CD4-positive, alpha-beta T cell treated with Interleukin-17A for 1 hour (primary cell): Measurements from ENCODE around the gene TPTE.
"Not testable (repeated sequence)": the region's sequence is repeated elsewhere in the genome, so short reads cannot be mapped to it uniquely, and the experiment has no call there.

ENCODE experiments used
- DNase-seq: peaks from one replicate; pipeline ENCODE4 v3.0.0-alpha.2; 2020

Gene TPTE

DNA sequence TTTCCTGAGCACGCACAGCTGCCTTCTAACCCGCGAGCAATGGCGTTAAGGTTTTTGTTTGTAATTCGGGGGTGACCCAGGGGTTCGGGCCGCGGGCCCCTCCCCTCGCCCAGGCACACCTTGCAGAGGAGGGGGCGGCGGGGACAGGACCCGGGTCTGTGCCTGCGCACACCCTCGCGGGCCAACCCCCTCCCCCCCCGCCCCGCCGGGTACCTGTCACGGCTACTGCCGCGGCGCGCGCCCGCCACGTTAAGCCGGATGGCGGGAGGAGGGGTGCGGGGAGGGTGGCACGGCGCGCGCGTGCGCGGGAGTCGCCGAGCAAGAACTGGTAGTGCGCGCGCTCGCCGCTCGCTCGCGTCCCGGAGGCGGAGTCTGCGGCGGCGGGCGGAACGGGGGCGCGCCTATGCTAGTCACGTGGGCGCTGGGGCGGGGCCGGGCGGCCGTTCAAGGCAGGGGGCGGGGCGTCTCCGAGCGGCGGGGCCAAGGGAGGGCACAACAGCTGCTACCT is at the start of gene TPTE:
Gene TPTE, plus strand, starts transcription at position 493 of the 508 bp plus-strand sequence. CDS start 17,141 bp downstream, outside the sequence.
- no peak for DNase-seq

DNA sequence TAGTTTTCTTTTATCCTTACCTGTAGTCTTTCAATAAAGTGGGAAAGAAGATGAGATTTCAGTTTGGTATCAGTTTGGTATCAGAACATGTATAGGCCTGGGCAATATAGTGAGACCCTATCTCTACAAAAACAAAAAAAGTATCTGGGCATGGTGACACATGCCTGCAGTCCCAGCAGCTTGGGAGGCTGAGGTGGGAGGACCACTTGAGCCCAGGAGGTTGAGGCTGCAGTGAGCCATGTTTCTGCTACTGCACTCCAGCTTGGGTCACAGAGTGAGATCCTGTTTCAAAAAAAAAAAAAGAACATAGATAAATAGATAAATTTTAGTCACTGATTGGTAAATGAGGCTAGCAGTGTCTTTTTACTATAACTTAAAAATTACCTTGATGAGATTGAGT is 49.4 kb upstream of the TPTE start:
- DNase-seq: not testable (repeated sequence)

DNA sequence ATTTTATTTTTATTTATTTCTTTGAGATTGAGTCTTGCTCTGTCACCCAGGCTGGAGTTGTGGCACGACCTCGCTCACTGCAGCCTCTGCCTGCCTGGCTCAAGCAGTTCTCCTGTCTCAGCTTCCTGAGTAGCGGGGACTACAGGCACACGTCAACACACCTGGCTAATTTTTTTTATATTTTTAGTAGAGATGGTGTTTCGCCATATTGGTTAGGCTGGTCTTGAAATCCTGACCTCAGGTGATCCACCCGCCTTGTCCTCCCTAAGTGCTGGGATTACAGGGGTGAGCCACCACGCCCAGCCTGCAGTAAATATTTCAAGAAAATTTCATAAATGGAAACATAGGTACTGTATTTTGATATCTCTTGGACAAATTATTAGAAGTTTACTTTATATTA is 43.6 kb upstream of the TPTE start:
- not testable (repeated sequence) for DNase-seq

DNA sequence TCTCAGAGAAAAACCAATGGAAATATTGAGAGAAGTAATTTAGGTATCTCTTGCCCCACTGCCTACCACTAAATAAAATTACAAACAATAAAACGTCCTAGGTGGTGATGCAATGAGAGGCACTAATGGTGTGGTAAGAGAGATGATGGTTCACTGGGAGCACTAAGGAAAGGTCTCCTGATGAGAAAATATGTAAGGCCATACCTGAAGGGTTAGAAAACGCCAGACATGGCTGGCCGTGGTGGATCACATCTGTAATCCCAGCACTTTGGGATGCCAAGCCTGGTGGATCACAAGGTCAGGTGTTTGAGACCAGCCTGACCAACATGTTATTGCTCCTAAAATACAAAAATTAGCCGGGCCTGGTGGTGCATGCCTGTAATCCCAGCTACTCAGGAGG is 41.5 kb upstream of the TPTE start:
- not testable (repeated sequence) for DNase-seq

DNA sequence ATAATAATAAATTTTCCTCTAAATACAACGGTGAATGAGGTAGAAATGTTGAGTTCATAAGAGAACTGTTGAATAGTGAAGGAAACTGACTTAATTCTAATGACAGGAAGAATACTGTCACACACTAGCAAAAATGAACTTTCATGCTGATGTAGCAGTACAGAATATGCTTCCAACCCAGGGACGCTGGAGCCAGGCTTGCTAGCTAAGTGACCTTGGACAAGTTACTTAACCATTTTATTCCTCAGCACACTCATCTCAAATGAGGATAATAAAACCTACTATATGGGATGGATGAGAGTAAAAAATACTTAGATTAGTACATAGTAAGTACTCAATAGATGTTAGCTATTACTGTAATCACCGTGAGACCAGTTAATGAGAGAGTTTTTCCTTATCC is 36.5 kb upstream of the TPTE start:
- not testable (repeated sequence) for DNase-seq

DNA sequence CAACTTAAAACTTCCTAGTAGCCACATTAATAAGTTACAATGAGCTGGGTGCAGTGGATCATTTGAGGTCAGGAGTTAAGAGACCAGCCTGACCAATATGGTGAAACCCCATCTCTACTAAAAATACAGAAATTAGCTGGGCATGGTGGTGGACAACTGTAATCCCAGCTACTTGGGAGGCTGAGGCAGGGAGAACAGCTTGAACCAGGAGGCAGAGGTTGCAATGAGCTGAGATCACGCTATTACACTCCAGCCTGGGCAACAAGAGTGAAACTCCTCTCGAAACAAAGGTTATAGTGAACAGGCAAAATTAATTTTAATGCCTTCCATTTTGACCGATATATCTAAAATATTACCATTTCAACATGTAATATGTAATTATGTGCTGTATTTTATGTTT is 30.9 kb upstream of the TPTE start:
- DNase-seq: not testable (repeated sequence)

DNA sequence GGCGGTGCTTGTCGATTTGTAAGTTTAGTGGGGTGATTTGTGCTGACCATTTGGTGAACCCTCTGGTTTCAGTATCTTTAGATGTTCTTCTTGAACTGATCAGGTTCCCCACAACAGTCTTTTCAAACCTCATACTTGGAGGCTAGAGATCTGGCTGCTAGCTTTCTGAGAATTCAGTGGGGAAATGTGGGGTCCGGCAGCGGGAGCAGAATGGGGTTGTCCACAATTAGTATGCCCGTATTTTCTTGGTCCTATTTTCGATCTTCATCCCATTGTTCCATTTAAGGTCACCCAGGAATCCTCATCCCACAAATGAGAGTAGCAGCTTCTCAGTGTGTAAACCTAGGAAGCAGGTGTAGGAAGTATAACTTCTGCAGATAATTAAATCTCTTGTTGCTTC is 10.3 kb upstream of the TPTE start:
- DNase-seq: no peak

DNA sequence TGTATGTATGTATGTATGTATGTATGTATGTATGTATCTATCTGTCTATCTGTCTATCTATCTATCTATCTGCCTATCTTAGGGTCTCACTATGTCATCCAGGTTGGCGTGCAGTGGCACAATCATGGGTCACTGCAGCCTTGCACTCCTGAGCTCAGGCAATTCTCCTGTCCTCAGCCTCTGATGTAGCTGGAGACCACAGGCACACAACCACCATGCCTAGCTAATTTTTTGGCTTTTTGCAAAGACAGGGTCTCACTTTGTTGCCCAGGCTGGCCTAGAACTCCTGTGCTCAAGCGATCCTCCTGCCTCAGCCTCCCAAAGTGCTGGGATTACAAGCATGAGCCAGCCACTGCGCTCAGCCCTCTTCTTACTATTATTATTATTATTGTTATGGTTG is 4.5 kb upstream of the TPTE start:
- not testable (repeated sequence) for DNase-seq

DNA sequence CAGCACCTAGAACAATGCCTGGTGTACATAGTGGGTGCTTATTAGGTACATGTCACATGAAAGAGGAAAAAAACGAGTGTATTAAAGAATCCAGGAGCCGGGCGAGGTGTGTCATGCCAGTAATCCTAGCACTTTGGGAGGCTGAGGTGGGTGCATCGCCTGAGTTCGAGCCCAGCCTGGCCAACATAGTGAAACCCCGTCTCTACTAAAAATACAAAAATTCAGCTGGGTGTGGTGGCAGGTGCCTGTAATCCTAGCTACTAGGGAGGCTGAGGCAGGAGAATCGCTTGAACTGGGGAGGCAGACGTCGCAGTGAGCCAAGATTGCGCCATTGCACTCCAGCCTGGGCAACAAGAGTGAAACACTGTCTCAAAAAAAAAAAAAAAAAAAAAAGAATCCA is 3.5 kb upstream of the TPTE start:
- not testable (repeated sequence) for DNase-seq

DNA sequence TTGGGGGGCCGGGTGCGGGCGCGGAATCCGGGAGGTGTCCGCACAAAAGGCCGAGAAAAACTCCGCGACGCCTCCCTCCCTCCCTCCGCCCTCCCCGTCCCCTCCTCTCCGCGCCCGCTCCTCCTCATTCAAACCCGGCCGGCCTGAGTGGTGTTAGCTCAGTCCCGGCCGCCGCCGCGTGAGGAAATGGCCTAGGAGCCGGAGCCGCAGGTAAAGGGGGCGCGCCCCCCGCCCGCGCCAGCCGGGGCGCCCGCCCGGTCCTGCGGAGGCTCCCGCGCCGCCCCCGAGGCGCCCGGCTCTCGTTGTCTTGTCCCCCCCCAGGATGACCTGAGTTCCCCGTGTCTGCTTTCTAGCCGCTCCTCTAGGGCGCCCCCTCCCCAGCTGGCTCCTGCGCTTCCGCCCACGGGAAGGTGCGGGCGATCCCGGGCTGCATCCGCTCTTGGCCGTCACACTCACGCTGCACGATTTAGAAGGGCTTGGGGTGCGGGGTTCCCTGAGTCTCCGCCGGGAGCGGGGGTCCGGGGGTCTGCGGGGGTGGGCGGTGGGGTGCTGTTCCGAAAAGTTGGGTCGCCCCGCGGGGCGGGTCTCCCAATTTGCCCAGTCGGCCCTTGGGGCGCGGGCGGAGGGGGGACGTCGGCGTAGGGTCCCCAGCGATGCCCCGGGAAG is 585 bp downstream of the TPTE start:
- not testable (repeated sequence) for DNase-seq

DNA sequence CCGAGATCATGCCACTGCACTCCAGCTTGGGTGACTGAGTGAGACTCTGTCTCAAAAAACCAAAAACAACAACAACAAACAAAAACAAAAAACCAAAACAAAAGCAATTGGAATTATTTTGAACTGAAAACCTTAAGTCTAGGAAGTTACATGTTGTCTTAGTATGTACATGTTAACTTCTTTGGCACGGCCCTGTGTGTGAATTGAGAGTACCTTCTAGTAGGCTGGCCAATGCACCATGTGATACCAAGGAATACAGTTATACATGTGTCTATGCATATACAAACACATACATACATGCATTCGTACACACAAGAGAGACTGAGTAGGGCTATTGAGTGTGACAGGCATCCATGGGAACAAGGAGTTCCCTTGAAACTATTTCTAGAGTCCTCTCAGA is 18.6 kb downstream of the TPTE start:
- DNase-seq: no peak

DNA sequence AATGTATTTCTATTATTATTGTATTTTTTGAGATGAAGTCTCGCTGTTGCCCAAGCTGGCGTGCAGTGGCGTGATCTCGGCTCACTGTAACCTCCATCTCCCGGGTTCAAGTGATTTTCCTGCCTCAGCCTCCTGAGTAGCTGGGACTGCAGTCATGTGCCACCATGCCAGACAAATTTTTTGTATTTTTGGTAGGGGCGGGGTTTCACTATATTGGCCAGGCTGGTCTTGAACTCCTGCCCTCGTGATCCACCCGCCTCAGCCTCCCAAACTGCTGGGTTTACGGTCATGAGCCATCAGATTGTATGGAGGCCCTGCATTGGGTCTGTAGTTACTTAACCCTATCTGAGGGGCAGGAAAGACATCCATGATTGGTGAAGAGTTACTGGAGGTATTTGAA is 23.0 kb downstream of the TPTE start:
- not testable (repeated sequence) for DNase-seq

DNA sequence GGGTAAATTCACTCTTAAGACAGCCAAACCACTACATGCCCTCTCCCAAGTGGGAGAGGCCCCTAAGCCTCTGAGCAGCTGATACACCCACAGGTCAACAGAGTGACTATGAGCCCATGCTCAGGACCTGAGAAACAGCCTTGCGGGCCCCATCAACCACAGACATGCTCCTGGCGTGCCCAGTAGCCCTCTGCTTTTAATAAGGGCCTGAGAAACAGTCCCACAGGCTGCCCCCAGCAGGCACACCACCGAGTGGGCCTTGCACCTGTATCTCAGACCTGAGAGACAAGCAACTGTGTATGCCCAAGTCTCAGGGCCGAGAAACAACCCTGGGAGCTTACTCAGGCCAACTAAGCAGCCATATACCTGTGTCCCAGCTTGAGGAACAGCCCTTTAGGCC is 26.5 kb downstream of the TPTE start:
- DNase-seq: not testable (repeated sequence)

DNA sequence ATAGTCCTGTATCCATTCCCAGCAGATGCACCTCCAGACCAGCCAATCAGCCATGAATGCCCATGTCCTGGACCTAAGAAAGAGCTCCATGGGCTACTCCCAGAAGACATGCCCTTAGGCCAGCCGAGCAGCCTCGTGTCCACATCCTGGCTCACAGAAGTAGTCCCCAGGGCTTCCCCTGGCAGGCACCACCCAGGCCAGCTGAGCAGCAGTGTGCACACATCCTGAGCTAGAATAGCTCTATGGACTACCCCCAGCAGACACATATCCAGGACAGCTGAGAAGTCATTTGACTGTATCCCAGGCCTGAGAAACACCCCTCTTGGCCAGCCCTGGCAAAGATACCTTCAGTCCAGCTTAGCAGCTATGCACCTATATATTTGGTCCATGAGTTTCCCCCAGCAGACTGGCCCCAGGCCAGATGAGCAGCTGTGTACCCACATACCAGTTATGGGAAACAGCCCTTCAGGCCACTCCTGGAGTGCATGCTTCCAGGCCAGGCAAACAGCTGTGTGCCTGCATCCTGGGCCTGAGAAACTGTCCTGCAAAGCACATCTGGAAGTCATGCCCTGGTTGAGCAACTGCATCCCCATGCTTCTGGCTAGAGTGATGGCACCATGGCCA is 27.1 kb downstream of the TPTE start:
- not testable (repeated sequence) for DNase-seq

DNA sequence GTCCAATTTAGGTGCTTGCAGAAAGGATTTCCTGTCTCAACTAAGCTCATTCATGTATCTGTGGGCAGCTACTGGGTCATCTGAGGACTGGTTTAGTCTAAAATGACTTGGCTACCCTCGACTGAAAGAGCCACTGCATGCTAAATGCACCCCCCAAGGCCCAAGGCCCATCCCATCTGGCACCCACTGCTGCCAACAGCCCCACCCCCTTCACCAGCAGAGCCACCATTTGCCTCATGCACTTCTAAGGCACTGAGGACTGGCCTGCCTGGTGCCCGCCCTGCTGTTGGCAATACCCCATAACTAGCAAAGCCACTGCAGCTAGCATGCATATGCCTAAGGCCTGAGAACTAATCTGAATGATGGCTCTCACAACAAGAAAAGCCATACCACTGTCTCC is 49.4 kb downstream of the TPTE start:
- not testable (repeated sequence) for DNase-seq

DNA sequence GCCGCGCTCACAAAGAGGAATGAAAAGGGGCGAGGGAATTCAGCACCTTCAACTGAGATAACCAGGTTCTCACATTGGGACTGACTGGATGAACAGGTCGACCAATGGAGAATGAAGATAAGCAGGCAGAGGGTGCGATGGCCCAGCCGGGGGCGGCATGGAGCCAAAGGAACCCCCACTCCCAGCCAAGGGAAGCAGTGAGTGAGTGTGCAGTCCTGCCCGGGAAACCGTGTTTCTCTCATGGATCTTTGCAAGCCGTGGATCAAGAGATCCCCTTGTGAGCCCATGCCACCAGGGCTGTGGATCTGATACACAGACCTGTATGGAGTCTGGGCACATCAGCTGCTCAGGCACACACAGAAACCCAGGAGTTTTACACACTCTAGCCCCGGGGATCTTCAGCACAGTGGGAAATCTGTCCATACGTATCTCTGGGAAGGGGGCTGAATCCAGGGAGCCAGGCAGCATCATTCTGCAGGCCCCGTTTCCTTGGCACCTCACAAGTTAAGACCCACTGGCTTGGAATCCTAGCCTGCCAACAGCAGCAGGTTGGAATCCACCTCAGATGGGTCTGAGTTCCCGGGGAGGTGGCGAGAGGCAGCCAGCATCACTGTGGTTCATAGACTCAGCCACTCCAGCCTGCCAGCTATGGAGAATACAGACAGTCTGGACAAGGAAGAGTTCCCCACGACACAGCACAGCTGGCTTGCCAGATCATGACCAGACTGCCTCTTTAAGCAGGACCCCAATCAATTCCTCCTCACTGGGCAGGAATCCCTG is 53.3 kb downstream of the TPTE start:
- DNase-seq: not testable (repeated sequence)

DNA sequence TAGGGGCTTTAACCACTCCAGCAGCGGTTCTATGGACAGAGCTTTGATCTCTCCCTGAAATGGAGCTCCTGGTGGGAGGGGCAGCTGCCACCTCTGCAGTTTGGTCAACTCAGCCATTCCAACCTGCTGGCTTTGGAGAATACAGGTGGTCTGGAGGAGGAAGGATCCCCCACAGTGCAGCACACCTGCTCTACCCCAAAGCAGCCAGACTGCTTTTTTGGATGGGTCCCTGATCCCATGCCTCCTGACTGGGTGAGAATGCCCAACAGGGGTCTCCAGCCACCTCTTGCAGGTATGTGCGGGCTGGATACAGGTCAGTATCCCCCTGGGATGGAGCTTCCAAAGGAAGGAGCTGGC is 53.9 kb downstream of the TPTE start:
- DNase-seq: no peak

DNA sequence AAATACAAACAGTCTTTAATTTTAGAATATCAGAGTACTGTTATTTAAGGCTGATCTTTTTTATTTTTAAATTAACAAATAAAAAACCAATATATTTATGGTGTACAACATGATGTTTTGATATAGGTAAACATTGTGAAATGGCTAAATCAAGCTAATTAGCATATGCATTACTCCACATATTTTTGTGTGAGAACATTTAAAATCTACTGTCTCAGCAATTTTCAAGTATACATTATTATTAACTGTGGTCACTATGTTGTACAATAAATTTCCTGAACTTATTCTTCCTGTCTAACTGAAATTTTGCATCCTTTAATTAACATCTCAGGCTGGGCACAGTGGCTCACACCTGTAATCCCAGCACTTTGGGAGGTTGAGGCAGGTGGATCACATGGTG is 57.5 kb downstream of the TPTE start:
- DNase-seq: not testable (repeated sequence)

DNA sequence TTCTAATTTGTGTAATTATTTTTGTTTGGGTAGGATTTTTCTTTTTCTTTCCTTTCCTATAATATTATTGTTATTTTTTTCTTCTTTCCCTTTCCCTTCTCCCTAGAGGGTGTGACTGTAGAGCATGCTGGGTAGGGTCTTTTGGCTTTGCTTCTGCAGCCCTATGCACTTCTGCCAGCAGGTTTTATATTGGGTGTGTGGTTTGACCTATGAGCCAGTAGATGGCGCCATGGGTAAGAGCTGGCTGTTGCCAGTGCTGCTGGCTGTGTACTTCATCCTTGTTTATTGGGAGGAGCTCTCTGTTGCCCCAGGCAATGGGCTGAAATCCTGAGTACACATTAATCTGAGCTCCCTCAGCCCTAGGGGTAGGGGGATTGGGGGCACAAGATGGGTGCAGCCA is 67.7 kb downstream of the TPTE start:
- DNase-seq: not testable (repeated sequence)

DNA sequence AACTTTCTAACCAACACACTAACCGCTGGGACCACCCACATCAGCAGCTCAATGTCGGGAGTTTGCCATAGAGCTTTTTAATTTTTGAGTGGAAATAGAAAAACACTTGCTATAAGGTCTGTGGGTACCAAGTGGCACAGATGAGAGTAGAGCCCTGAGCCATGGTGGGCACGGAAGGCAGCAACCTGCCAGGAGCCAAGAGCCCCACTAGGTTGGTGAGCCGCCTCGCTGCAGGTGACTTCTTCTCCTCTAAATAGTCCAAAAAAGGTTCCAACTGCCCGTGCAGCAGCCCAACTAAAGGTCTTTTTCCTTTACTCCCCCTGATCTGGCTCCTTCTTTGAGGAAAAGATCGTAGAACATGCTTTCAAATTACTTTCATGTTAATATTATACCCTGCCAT is 85.7 kb downstream of the TPTE start:
- DNase-seq: not testable (repeated sequence)

DNA sequence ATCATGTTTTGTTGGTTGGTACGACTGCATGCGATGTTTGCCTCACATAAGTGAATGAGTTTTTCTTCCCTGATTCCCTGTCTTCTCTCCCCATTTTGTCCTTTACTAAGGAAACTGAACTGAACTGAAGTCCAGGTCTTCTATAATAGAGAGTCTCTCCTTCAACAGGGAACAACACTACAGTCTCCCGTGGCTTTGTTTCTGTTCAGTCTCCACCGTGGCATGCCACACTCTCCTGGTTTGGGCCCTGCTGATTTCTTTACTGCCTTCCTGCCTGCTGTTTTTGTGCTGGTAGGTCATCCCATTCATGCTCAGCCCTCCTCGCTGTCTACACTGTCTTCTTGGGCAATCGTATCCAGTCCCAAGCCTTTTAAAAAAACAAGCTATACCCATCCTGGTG is 92.9 kb downstream of the TPTE start:
- not testable (repeated sequence) for DNase-seq

DNA sequence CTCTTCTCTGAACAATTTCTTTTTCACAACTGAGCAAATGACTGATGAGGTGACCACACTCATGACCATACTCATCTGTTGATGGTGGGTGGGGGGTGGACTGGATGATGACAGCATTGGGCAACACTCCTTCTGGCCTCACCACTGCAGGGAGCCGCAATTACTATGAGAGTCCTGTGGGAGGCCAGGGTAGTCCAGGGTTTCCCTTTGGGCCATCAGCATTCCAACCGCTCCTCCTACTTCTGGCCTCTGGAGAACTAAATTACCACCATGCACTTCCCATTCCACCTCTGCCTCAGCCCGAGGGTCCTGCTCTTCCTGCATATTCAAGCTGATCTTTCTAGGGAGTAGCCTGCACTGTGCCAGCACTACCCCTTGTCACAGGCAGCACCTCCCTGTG is 94.7 kb downstream of the TPTE start:
- not testable (repeated sequence) for DNase-seq

DNA sequence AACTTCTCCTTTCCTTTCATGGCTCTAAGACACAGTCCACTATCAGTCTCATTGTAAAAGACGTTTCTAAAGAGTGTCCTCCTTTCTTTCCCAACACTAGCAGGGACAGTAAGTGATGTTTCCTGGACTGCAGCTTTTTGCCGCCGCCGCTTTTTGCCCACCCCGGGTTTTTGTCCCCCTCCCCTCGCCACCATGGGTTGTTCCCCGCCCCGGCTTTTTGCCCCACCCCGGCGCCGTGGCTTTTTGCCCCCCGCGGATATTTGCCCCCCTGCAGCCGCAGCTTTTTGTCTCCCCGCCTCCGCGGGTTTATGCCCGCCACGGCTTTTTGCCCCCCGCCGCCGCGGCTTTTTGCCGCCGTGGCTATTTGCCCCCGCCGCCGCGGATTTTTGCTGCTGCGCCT is 95.2 kb downstream of the TPTE start:
- no peak for DNase-seq
